Measurements from ENCODE around the gene ARHGAP22.
A peak's percentile ranks its signal among the peaks of the same experiment; 100 is the strongest.

The ARHGAP22 gene

GRCh38 chr10:48589266-48589665, 15.6 kb downstream of the ARHGAP22 start:
- TF ChIP-seq CTCF (IDR thresholded peaks at IDR 0.05; ENCODE audit: low read depth, low read length, missing control alignments), result no peak
- peak; percentile 74 for DNase-seq (ENCODE audit: extremely low read depth, low read depth)
- H3K4me3 ChIP-seq (replicated peaks; ENCODE audit: low read depth, low read length), result no peak overlapping the region

- no peak for DNase-seq (ENCODE audit: extremely low read depth, low read depth)
These were observed 17.1 kb downstream of the ARHGAP22 start for GRCh38 chr10:48587819-48588218.

DNA sequence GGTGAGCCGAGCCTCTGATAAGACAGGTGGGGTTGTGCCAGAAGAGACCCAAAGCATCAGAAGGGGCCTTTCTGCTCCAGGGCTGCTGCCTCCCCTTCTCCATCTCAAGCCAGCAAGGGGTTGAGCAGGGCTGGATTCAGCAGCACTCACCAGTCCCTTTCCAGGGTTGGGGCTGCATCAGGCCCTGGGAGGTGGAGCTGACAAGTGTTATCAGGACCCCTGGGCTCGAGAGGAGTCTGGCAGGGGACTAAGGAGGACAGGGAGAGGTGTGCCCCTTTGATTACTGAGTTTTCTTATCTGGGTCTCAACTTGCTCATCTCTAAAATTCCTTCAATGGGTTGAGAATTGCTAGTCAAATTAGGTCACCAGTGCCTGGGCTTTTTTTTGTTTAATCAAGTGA, 17.8 kb downstream of the ARHGAP22 start:
- no peak for DNase-seq (ENCODE audit: extremely low read depth, low read depth)
- no peak overlapping the region for H3K4me3 ChIP-seq (replicated peaks; ENCODE audit: low read depth, low read length)
- TF ChIP-seq CTCF (IDR thresholded peaks at IDR 0.05; ENCODE audit: low read depth, low read length, missing control alignments), result no peak

More at GRCh38 chr10:48587819-48588218, 17.1 kb downstream of the ARHGAP22 start:
- no peak for TF ChIP-seq CTCF (IDR thresholded peaks at IDR 0.05; ENCODE audit: low read depth, low read length, missing control alignments)
- H3K4me3 ChIP-seq (replicated peaks; ENCODE audit: low read depth, low read length), result no peak overlapping the region

DNA sequence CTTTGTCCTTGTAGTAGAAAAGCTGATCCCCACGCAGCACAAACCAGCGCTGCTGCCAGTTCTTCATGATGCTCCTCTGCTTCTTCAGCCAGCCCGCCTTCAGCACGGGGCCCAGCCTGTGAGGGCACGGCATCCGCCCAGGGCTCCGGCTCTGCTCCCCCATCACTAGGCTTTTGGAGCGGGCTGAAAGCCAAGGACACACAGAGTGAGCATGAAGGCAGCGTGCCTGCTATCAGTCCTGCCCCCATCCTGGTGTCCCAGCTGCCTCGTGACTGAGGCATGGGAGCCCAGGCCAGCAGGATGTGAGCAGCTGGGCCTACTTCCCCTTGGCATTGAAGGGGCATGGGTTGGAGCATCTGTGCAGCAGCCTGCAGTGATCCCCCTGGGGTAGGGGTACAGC, 21.9 kb downstream of the ARHGAP22 start:
- H3K4me3 ChIP-seq (replicated peaks; ENCODE audit: low read depth, low read length), result no peak overlapping the region
- no peak for TF ChIP-seq CTCF (IDR thresholded peaks at IDR 0.05; ENCODE audit: low read depth, low read length, missing control alignments)
- no peak for DNase-seq (ENCODE audit: extremely low read depth, low read depth)

DNA sequence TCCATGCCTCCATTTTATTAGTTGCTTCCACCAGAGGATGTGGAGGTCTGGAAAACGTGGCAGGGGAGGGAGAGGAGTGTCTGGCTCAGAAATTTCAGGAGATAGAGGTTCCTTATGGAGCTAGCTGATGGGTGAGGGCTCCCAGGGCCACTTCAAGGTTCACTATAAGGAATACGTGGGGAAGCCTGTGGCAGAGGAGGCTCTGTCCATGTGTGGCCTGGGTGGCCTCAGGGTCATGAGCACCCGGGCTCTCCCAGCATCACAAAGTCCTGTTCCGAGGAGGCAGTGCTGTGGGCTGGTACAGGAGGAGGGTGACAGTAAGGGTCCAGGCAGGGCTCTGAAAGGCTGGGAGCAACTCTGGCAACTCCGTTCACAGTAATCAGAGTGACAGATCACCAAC, 24.6 kb downstream of the ARHGAP22 start:
- TF ChIP-seq CTCF (IDR thresholded peaks at IDR 0.05; ENCODE audit: low read depth, low read length, missing control alignments), result no peak
- no peak for DNase-seq (ENCODE audit: extremely low read depth, low read depth)
- no peak overlapping the region for H3K4me3 ChIP-seq (replicated peaks; ENCODE audit: low read depth, low read length)

DNA sequence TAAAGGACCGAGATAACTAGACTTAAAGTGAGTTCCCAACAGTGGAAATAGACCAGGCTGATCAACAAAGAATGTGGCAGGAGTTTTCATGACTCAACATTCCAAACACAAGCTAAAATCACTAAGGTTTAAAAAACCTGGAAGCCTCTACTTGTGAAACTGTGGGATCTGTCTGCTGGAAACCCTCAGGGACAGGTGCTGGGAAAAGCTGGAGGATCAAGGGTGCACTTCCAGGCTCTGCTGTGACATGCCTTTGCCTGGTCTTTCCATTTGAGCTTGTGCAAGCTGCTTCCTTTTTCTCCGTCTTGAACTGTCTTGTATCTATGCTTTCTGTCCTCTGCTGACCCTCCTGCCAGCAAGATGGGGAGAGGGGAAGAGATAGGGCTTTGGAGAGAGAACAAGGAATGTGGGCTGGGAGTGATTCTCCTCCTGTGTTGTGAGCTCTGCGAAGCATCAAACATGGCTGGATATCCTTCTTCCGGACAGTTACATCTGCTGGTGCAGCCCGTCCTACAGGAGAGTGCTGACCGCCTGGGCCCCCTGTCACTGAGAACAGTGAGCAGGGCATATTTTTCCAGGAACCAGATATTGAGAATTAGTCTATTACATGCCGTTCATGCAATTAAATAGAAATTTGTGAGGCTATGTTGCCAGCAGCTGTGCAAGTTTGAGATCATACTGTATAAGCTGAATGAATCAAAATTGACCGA, 25.5 kb downstream of the ARHGAP22 start:
- H3K4me3 ChIP-seq (replicated peaks; ENCODE audit: low read depth, low read length), result no peak overlapping the region
- no peak for DNase-seq (ENCODE audit: extremely low read depth, low read depth)
- no peak for TF ChIP-seq CTCF (IDR thresholded peaks at IDR 0.05; ENCODE audit: low read depth, low read length, missing control alignments)

GRCh38 chr10:48577158-48577557, 27.7 kb downstream of the ARHGAP22 start:
- no peak for DNase-seq (ENCODE audit: extremely low read depth, low read depth)
- TF ChIP-seq CTCF (IDR thresholded peaks at IDR 0.05; ENCODE audit: low read depth, low read length, missing control alignments), result no peak
- no peak overlapping the region for H3K4me3 ChIP-seq (replicated peaks; ENCODE audit: low read depth, low read length)

Data from HFF-Myc (cell line).